HEK293T (cell line): ENCODE measurements around the gene CBLB.

ENCODE experiments used
- BHLHE40 ChIP-seq: fragments of 450-650 bp; IDR thresholded peaks from 2 replicates; pipeline ENCODE4 v1.6.1; 2016; ENCODE audit warnings: mild to moderate bottlenecking, moderate library complexity, borderline replicate concordance
- FOXA1 ChIP-seq: fragments of 450-650 bp; IDR thresholded peaks from 2 replicates; pipeline ENCODE4 v1.6.1; 2016; ENCODE audit warnings: mild to moderate bottlenecking
- HDGF ChIP-seq: fragments of 450-650 bp; IDR thresholded peaks from 2 replicates; pipeline ENCODE4 v1.6.1; 2017; ENCODE audit warnings: antibody characterized with exemption, borderline replicate concordance
- L3MBTL2 ChIP-seq: fragments of 450-650 bp; conservative IDR thresholded peaks from 2 replicates; pipeline ENCODE4 v1.6.1; 2016; ENCODE audit warnings: mild to moderate bottlenecking
- TARDBP ChIP-seq: fragments of 450-650 bp; IDR thresholded peaks from 2 replicates; pipeline ENCODE4 v1.6.1; 2016
- TF ChIP-seq, protein P1 (sequence below): fragments of 450-650 bp; IDR thresholded peaks from 2 replicates; pipeline ENCODE4 v1.6.1; 2016

- TF ChIP-seq TARDBP (no peak), BHLHE40 (no peak), HDGF (no peak), FOXA1 (no peak), L3MBTL2 (no peak)
- TF ChIP-seq, protein P1, sequence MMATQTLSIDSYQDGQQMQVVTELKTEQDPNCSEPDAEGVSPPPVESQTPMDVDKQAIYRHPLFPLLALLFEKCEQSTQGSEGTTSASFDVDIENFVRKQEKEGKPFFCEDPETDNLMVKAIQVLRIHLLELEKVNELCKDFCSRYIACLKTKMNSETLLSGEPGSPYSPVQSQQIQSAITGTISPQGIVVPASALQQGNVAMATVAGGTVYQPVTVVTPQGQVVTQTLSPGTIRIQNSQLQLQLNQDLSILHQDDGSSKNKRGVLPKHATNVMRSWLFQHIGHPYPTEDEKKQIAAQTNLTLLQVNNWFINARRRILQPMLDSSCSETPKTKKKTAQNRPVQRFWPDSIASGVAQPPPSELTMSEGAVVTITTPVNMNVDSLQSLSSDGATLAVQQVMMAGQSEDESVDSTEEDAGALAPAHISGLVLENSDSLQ = no peak
Observed at GRCh38 chr3:105823149-105823867, 45.5 kb downstream of the CBLB start.
